Measurements from ENCODE around the gene AICDA.
"Not testable (repeated sequence)": the region's sequence is repeated elsewhere in the genome, so short reads cannot be mapped to it uniquely, and the experiment has no call there.

AICDA gene

GRCh38 chr12:8612629-8613028 is at the start of gene AICDA:
TSS of gene AICDA (minus strand) at chr12:8612859. CDS start at chr12:8612767, 92 bp downstream.
- no peak for DNase-seq

GRCh38 chr12:8661751-8662150 is 49.1 kb upstream of the AICDA start:
- no peak for DNase-seq

- no peak for DNase-seq
Measured at GRCh38 chr12:8661016-8661415, 48.4 kb upstream of the AICDA start.

- no peak for DNase-seq
Measured at GRCh38 chr12:8658346-8658745, 45.7 kb upstream of the AICDA start.

- DNase-seq = no peak
Measured at GRCh38 chr12:8655421-8655820, 42.8 kb upstream of the AICDA start.

- peak; percentile 40 for DNase-seq
Measured at GRCh38 chr12:8648576-8649205, 36.0 kb upstream of the AICDA start.

- no peak for DNase-seq
Measured at GRCh38 chr12:8647968-8648367, 35.3 kb upstream of the AICDA start.

GRCh38 chr12:8644345-8645248 is 31.9 kb upstream of the AICDA start:
- peak; percentile 23 for DNase-seq

- no peak for DNase-seq
Measured at GRCh38 chr12:8642775-8643174, 30.1 kb upstream of the AICDA start.

- no peak for DNase-seq
Measured at GRCh38 chr12:8639936-8640335, 27.3 kb upstream of the AICDA start.

GRCh38 chr12:8638951-8639350 is 26.3 kb upstream of the AICDA start:
- no peak for DNase-seq

GRCh38 chr12:8637666-8638065 is 25.0 kb upstream of the AICDA start:
- DNase-seq = no peak

GRCh38 chr12:8637244-8637643 is 24.6 kb upstream of the AICDA start:
- no peak for DNase-seq

GRCh38 chr12:8636581-8636980 is 23.9 kb upstream of the AICDA start:
- DNase-seq = no peak

- DNase-seq = not testable (repeated sequence)
Measured at GRCh38 chr12:8636007-8636346, 23.3 kb upstream of the AICDA start.

GRCh38 chr12:8635342-8636006 is 22.8 kb upstream of the AICDA start:
- not testable (repeated sequence) for DNase-seq

GRCh38 chr12:8630131-8630530 is 17.5 kb upstream of the AICDA start:
- no peak for DNase-seq

- no peak for DNase-seq
Measured at GRCh38 chr12:8629486-8630033, 16.9 kb upstream of the AICDA start.

- no peak for DNase-seq
Measured at GRCh38 chr12:8628731-8629130, 16.1 kb upstream of the AICDA start.

- not testable (repeated sequence) for DNase-seq
Measured at GRCh38 chr12:8624750-8625149, 12.1 kb upstream of the AICDA start.

GRCh38 chr12:8622646-8623045 is 10.0 kb upstream of the AICDA start:
- DNase-seq = no peak

- no peak for DNase-seq
Measured at GRCh38 chr12:8615206-8615605, 2.5 kb upstream of the AICDA start.

- not testable (repeated sequence) for DNase-seq
Measured at GRCh38 chr12:8613881-8614280, 1.2 kb upstream of the AICDA start.
